Endothelial cell of hepatic sinusoid (primary cell): ENCODE results near the gene SCFD2.
"Not testable (repeated sequence)": the region's sequence is repeated elsewhere in the genome, so short reads cannot be mapped to it uniquely, and the experiment has no call there.

Experiments
- in situ Hi-C: cut with HindIII; loops from 2 replicates; pipeline ENCODE4 v1.10.0; 2017; ENCODE audit warnings: low sequenced_read_pairs

Gene SCFD2

GRCh38 chr4:53365486-53366300 is at the start of gene SCFD2:
TSS of gene SCFD2 (minus strand) at chr4:53366061.
- in situ Hi-C loops = no loop called here

- in situ Hi-C loops = not testable (repeated sequence)
These were observed 43.6 kb upstream of the SCFD2 start for GRCh38 chr4:53409479-53409878.

GRCh38 chr4:53380221-53380620 is 14.4 kb upstream of the SCFD2 start:
- in situ Hi-C loops = no loop called here

- in situ Hi-C loops = no loop called here
These were observed 12.3 kb upstream of the SCFD2 start for GRCh38 chr4:53378171-53378482.

GRCh38 chr4:53377319-53378170 is 11.7 kb upstream of the SCFD2 start, which contains the start of gene FIP1L1:
TSS of gene FIP1L1 (plus strand) at chr4:53377641. CDS start at chr4:53377839, 198 bp downstream.
- in situ Hi-C loops = no loop called here

GRCh38 chr4:53376900-53377299 is 11.0 kb upstream of the SCFD2 start:
- in situ Hi-C loops = no loop called here

- in situ Hi-C loops = no loop called here
These were observed 9.0 kb upstream of the SCFD2 start for GRCh38 chr4:53374777-53375258.

- in situ Hi-C loops = no loop called here
These were observed 6.1 kb upstream of the SCFD2 start for GRCh38 chr4:53371843-53372521.

GRCh38 chr4:53371049-53371448 is 5.2 kb upstream of the SCFD2 start:
- in situ Hi-C loops = no loop called here

- in situ Hi-C loops = no loop called here
These were observed 1.9 kb upstream of the SCFD2 start for GRCh38 chr4:53367721-53368120.

- in situ Hi-C loops = no loop called here
These were observed 448 bp upstream of the SCFD2 start for GRCh38 chr4:53366301-53366716.

- in situ Hi-C loops = no loop called here
These were observed 758 bp downstream of the SCFD2 start for GRCh38 chr4:53365121-53365485.

- in situ Hi-C loops = no loop called here
These were observed 1.2 kb downstream of the SCFD2 start for GRCh38 chr4:53364624-53365023.

GRCh38 chr4:53362093-53362492 is 3.8 kb downstream of the SCFD2 start:
- in situ Hi-C loops = no loop called here

GRCh38 chr4:53361451-53361850 is 4.4 kb downstream of the SCFD2 start:
- in situ Hi-C loops = no loop called here

- in situ Hi-C loops = no loop called here
These were observed 9.8 kb downstream of the SCFD2 start for GRCh38 chr4:53355930-53356521.

GRCh38 chr4:53354012-53354722 is 11.7 kb downstream of the SCFD2 start:
- in situ Hi-C loops = no loop called here

GRCh38 chr4:53349091-53349491 is 16.8 kb downstream of the SCFD2 start:
- in situ Hi-C loops = no loop called here

- in situ Hi-C loops = no loop called here
These were observed 17.8 kb downstream of the SCFD2 start for GRCh38 chr4:53348046-53348445.
